Endothelial cell of umbilical vein (primary cell): ENCODE measurements around the gene SSX4B.

Experiments used
- CTCF ChIP-seq, 2 donors: IDR thresholded peaks; 1 replicate in 1 of 2; 2 replicates in 1 of 2; pipeline ENCODE4 v1.5.1; 2011; ENCODE audit warnings: low read length in 2 of 2, mild to moderate bottlenecking in 2 of 2, moderate library complexity in 2 of 2, control low read depth in 1 of 2, inconsistent platforms in 1 of 2, low read depth in 1 of 2; ENCODE audit not compliant: insufficient read depth in 1 of 2; ENCODE audit errors: extremely low read depth in 1 of 2
- EZH2 ChIP-seq: IDR thresholded peaks from 2 replicates; pipeline ENCODE4 v1.6.1; 2012; ENCODE audit warnings: borderline replicate concordance, low read depth, mild to moderate bottlenecking, moderate library complexity, low read length, inconsistent platforms; ENCODE audit not compliant: severe bottlenecking
- MAX ChIP-seq: IDR thresholded peaks from 2 replicates; pipeline ENCODE4 v1.6.1; 2011; ENCODE audit not compliant: insufficient read depth, insufficient read length
- POLR2A ChIP-seq: IDR thresholded peaks from 2 replicates; pipeline ENCODE4 v1.6.1; 2012; ENCODE audit warnings: low read depth, mild to moderate bottlenecking, control low read depth, low read length
- POLR2AphosphoS5 ChIP-seq: IDR thresholded peaks from 2 replicates; pipeline ENCODE4 v1.6.1; 2012; ENCODE audit warnings: low read depth, mild to moderate bottlenecking, control low read depth, low read length, moderate library complexity; ENCODE audit not compliant: insufficient read depth

- TF ChIP-seq CTCF (IDR thresholded peaks at IDR 0.05; ENCODE audit: extremely low read depth in 1 of 2, insufficient read depth in 1 of 2, low read depth in 1 of 2, low read length in 2 of 2) (no peak), EZH2 (no peak), POLR2AphosphoS5 (no peak), POLR2A (no peak), MAX (no peak)
Observed at GRCh38 chrX:48450076-48450475, 38.3 kb upstream of the SSX4B start.
